RPMI7951 (cell line): ENCODE results near the gene RGS2. TPM values are rescaled to one million over a fixed set of nuclear protein-coding genes. Genes with fewer than 3 reads are reported as not detected.
A peak's percentile ranks its signal among the peaks of the same experiment; 100 is the strongest.

ENCODE experiments used
- DNase-seq: peaks from one replicate; pipeline ENCODE4 v3.0.0-alpha.2; 2012; ENCODE audit warnings: low read depth
- total RNA-seq: library from RNA; depleted of rRNA; stranded (reverse); fragments of >200 nt; shearing (Covaris generic); gene quantifications from 2 replicates; pipeline ENCODE4 v1.2.3, GENCODE V29; 2014; rRNA removed

The RGS2 gene
- total RNA-seq, 1 experiment from 2014 or later = 26.9 TPM

DNA sequence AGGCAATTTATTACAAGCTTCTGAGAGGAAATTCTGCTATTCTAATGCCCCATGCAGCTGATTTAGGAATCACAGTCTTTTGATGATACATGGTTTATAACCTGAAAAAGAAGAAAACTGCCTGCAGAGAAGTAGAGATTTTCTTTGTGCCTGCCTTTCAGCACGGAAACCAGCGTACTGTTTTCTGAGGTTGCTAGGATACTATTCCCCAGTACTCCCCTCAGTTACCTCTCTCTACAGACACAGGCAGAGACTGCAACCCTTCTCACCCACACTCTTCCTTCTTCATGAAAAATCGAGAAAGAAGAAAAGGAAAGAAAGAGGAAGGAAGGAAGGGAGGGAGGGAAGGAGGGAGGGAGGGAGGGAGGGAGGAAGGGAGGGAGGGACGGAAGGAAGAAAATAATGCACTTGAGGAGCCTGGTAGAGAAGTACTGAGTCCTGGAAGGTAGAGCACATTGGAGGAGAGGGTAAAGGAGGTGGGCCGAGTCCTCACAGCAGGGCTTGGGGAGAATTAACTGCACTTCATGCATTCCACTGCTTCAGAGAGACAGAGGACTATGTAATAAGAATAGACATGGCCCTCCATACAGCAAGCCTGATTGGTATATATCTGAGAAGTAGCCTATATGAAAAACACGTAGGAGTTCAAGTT lies 21.9 kb downstream of the RGS2 start:
- DNase-seq = no peak

DNA sequence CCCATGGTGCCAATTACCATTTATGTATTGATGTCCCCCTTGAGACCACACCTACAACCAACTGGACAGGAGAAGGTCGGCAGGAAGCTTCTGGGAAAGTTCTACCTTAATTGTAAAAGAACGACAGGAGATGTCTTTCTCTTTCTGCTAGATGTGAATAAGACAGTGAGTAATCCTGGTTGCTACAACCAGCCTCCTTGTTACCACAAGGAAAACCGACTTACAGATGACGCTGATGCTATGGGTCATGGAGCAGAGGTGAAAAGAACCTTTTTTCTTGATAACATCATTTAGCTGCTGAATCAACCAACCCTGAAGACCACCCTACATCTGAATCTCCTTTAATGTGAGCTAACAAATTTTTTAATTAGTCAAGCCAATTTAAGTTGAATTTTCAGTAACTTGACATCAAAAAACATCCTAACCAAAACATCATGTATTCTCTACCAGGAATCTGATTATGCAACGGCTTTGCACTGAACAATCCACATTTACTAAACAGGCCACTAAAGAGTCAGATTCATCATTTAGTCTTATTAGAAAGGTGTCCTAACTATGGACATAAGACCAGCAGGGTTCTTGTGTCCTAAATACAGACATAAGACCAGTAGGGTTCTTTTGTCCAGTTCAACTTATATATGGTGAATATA lies 23.0 kb downstream of the RGS2 start:
- peak; percentile 12 for DNase-seq

DNA sequence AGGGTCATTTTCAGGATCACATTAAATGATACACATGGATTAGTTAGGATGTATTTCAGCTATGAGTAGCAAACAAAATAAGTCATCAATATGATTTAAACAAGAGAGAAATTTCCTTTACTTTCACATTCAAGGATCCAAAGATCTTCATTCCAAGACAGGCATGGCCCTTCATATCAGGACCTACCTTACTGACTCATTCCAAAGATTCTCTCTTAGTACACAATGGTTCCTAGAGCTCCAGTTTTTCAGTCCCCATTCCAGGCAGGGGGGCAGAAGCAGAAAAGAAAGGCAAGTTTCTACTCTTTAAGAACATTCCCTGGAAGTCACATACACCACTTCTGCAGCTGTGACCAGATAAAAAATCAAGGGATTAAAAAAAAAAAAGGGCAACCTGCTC lies 23.7 kb downstream of the RGS2 start:
- DNase-seq = no peak

DNA sequence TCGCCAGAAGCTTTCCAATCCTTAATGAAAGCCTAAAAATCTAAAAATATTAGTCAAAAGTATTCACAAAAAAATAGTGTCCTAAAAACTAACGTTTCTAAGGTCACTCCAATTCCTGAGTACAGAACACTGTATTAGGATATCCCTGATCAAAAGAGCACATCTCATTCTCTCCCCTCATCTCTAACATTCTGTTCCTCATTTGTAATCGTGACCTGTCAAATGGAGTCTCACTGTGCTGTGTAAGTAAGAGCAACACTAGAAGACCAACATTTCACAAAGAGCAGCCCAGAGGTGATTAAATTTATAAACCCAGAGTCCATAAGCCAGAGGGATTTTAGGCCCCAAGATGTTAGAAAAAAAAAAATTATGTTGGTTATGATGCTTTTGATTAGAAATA lies 26.3 kb downstream of the RGS2 start:
- no peak for DNase-seq

DNA sequence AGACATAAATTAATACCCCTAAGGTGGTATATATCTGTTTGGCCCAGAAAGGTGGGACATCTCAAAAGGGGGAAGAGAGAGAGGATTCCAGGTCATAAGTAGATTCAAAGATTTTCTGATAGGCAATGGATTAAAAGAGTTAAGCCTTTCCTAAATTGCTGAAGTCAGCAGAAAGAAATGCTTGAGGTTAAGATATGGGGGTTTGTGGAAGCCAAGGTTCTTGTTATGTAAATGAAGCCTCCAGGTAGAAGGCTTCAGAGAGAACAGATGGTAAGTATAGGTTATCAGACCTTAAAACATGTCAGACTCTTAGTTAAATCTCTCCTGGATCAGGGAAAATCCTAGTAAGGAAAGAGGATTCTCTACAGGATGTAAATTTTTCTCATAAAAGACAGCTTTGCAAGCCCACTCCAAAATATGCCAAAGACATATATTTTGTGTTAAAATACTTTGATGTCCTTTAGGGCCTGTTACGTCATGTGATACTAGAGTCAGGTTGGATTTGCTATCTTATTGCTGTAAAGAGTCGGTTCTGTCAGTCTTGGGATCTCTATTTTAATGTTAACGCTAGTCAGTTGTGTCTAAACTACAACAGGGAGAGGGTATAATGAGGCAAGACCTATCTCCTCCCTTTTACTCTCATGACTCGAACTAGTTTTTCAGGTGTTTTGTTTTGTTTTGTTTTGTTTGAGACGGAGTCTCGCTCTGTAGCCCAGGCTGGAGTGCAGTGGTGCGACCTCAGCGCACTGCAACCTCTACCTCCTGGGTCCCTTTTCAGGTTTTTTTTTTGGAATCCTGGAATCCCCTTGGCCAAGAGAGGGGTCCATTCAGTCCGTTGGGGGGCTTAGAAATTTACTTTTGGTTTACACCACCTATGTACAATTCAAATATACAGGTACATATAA lies 30.6 kb downstream of the RGS2 start:
- DNase-seq = no peak

DNA sequence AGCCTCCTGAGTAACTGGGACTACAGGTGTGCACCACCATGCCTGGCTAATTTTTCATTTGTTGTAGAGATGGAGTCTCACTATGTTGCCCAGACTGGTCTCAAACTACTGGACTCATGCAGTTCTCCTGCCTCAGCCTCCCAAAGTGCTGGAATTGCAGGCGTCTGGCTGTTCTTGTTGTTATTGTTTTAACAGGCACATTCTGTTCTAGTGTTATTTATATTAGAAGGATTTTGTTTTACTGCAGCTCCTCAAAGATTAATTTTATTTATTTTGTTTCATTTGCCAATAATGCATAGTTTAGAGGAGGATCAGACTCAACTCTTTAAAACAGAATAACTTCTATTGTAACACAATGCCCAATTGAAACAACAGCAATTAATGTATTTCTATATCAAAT lies 35.5 kb downstream of the RGS2 start:
- no peak for DNase-seq

DNA sequence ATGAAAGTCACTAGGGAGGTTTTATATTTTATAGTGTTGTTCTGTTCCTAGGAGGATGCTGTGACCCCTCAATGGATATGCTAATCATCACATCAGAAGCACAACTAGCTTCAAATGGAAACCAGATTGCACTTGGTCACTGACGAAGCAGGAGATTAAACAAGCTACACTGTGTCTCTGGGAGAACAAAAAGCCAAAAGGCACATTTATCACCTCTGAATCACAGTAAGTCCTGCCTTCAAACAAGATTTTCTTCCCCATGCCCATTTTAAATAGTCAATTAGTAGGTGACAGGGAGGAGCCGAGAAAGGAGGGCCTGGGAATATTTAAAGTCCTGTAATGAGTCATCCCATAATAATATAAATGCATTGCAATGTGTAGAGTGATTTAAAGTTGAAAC lies 38.1 kb downstream of the RGS2 start:
- no peak for DNase-seq

DNA sequence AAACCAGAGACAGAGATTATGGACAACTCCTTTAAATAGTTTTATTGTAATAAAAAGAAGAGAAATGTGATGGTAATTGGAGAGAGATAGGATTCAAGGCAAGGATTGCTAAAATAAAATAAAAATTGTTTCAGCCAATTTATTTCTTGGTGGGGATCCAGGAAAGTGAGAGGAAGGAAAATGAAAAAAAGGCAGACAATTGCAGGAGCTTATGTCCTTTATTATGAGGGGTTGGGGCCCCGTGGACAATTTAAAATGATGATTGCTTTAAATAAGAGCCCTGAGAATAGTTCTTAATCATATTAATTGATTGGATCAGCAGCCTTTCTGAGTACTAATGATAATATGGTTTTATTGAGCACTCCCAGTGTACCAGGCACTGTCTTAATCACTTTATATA lies 40.2 kb downstream of the RGS2 start:
- DNase-seq = no peak

DNA sequence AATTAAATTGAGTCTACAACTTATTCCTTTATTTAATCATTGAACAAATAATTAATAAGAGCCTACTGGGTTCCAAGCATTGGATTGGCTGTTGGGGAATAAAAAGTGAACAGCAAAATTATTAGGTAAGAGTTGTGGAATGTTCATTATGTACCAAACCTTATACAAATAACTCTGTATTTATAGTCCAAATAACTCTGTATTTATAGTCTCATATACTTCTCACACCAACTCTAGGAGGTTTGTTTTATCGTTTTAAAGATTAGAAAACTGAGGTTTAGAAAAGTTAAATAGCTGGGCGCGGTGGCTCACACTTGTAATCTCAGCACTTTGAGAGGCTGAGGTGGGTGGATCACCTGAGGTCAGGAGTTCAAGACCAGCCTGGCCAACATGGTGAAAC lies 40.6 kb downstream of the RGS2 start:
- no peak for DNase-seq

DNA sequence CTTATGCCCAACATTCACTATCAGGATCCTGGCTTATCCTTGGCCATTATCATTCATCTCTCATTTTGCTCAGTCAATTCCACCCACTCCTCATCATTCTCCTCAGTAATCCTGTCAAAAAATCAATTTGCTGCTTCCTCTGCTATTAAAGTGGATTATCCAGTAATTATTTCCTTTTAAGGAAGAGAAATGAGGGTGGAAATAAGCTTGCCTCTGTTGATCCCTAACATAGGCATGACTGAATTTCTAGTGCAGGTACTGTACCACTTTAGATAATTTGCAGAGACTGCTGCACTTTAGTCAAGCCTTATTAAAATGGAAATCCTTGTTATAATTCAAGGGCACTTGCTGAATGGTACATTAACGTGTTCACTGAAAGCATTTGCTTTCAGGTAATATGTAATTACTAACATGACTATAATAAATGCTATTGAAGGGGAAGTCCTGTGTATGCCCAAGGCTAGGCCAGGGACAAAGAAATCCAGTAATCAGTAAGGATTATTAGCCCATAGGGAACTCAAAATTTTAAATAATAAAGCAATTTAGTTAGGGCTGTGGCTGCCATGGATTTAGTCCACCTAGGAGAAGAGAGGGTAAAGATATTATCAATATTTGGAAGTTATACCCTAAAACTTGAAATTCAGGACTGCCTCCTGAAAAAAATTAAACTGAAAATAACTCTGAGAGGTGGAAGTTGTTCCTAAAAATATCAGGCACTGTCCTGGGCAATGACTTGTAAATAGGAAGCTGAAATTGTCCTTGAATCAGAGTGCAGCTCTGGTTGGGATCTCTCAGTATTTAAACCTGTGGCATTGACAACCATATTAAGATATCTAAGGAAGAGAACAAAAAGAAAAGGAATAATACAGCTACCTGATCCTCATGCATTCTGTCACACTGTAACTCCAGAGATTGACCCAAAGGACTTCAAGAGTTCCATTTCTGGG lies 43.4 kb downstream of the RGS2 start:
- no peak for DNase-seq

DNA sequence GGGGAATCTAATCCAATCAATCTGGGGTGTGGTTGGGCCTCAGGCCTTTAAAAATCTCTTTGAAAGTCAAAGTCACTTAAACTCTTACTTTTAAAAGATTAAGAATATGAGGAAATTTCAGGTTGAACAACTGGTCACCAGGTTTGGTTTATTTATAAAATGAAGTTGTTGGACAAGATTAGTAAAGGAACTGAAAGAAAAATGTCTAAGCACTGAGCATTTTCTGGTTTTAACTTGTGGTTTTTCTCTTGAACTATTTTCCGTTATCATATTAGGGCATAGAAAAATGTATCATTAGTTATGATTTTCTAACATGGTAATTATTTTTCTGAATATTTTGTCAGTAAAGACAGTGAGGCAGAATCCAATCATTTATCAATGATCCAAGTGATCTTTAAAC lies 49.6 kb downstream of the RGS2 start:
- no peak for DNase-seq

DNA sequence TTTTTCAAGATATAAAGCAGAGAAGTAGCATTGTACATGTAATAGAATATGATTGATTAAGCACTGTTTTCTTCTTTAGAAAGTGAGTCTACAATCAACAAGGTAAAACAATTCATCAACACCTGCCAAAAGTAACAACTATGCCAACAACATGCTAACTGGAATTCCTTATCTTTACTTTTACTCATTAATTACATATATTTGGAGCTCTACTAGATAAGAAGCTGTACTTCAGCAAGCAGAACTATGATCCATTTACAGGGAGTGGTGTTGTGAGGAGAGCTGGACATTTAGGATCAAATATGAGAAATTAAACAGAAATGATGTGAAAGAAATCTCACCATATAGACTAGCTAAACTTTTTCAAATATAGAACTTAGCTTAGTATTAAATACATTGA lies 51.0 kb downstream of the RGS2 start:
- DNase-seq = no peak

DNA sequence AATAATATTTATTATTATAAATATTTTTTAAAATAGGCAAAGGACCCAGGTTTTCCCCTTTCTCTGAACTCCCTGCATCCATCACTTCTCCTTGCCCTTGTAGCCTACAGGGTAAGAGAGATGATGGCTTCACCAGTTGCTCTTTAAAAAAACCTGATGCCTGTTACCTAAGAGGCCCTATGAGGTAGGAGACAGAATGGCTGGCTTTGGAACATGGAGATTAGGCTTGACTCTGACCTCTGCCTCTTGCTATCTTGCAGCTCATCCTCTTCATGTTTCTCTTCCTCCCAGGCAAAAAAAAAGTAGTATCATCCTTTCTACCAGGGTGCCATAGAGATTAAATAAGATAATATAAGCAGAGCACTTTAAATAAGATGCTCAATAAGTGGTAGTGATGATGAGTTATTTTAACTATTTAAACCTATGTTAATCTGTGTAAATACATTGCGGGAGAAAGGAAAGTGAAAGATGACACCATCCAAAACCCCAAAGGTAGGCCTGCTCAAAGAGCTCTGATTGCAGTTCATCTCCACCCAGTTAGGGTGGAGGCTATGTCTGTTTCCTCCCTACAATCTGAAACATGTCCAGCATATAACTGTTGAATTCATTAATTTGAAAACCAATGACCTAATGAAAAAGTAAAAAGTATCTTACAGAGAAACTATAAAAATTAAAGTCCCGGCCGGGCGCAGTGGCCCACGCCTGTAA lies 51.8 kb downstream of the RGS2 start:
- no peak for DNase-seq

DNA sequence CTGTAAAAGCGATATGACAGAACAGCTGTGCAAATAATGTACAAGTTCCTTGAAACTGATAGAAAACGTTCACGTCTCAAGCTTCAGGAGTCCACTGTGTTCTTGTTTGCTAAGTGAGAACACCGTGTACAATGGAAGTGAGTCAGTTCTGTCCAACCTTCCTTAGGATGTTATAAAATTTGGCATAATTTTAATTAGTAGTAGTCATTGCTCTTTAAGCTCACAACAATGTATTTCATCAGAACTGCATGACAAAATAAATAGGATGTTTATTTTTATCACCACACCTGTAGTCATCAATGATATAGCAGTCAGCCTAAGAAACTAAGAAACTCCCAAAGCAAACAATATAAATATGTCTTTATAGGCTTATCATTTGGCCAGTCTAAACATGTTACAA lies 53.0 kb downstream of the RGS2 start:
- DNase-seq = no peak

Other genes starting within 250 kb of the RGS2 start
- 53.3 and 62.4 TPM in 2 replicates for gene RGS1, start 233.3 kb upstream of the RGS2 start, total RNA-seq
- 0.20 and 0.84 TPM in 2 replicates for gene RGS13, start 172.9 kb upstream of the RGS2 start, total RNA-seq